Left ventricle myocardium inferior (tissue), 1 donor: ENCODE data around the gene MFNG. TPM values are rescaled to one million over a fixed set of nuclear protein-coding genes. Genes with fewer than 3 reads are reported as not detected.
A peak's percentile ranks its signal among the peaks of the same experiment; 100 is the strongest.

Experiments
- DNase-seq: peaks from one replicate; pipeline ENCODE4 v3.0.0-alpha.2; 2020
- H3K27ac ChIP-seq: fragments of 200-600 bp; replicated peaks from 2 replicates; pipeline ENCODE4 v1.8.0; 2021
- H3K27me3 ChIP-seq: fragments of 200-600 bp; 2 replicates; pipeline ENCODE4 v1.8.0; 2021; ENCODE audit warnings: low read depth
- H3K36me3 ChIP-seq: fragments of 200-600 bp; 2 replicates; pipeline ENCODE4 v1.8.0; 2021
- H3K4me1 ChIP-seq: fragments of 200-600 bp; 2 replicates; pipeline ENCODE4 v1.8.0; 2021
- H3K4me3 ChIP-seq: fragments of 200-600 bp; 2 replicates; pipeline ENCODE4 v1.8.0; 2021; ENCODE audit warnings: mild to moderate bottlenecking, moderate library complexity
- H3K9me3 ChIP-seq: fragments of 200-600 bp; replicated peaks from 2 replicates; pipeline ENCODE4 v1.8.0; 2021
- CTCF ChIP-seq: fragments of 200-600 bp; IDR thresholded peaks from 2 replicates; pipeline ENCODE4 v1.8.0; 2021; ENCODE audit warnings: antibody characterized with exemption, mild to moderate bottlenecking, borderline replicate concordance
- intact Hi-C: fragments of 100-400 bp; cut with micrococcal nuclease; formaldehyde crosslinking; loops from one replicate; pipeline ENCODE4 v1.11.0; 2022
- total RNA-seq: library from RNA; stranded (reverse); fragmentation: NEBNext Ultra II Directional; extraction: Animal tissue kit (Norgen Biotek cat#: 25700); gene quantifications from one replicate; pipeline ENCODE4 v1.2.1, GENCODE V29; 2021
- donor health status: DM: no; HTN: yes; CAD: no; lungs with severe emphysema.

The MFNG gene
- total RNA-seq, 1 donor from 2014 or later: 11.8 TPM

DNA sequence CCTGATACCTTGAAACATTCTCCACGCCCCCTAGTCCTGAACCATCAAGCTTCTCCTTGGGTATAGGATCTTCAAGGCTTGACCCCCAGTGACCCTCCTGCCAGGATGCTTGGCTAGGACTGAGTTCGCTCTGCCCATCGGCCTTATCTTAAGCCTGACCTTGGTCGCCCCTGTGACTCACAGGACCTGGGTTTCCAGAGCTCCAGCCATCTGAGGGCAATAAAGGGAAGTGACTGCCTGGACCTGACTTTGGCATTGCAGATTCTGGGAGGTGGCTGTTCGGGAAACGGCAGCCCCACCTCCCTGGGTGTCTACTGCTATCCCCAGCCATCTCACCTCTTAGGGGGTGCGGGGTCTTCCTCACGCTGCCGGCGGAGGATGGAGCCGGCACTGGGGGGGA lies 17.7 kb upstream of the MFNG start:
- H3K9me3 ChIP-seq: no peaks in the 10 kb centered on the region
- peaks cover 92% of the 10 kb centered on the region for H3K4me1 ChIP-seq
- H3K27ac ChIP-seq: peak overlapping the region; percentile 90
- TF ChIP-seq CTCF: no peak
- no peak overlapping the region for H3K4me3 ChIP-seq
- intact Hi-C loops: no loop called here
- DNase-seq: no peak
- H3K36me3 ChIP-seq: peaks cover 23% of the 10 kb centered on the region
- H3K27me3 ChIP-seq: peaks cover 19% of the 10 kb centered on the region

DNA sequence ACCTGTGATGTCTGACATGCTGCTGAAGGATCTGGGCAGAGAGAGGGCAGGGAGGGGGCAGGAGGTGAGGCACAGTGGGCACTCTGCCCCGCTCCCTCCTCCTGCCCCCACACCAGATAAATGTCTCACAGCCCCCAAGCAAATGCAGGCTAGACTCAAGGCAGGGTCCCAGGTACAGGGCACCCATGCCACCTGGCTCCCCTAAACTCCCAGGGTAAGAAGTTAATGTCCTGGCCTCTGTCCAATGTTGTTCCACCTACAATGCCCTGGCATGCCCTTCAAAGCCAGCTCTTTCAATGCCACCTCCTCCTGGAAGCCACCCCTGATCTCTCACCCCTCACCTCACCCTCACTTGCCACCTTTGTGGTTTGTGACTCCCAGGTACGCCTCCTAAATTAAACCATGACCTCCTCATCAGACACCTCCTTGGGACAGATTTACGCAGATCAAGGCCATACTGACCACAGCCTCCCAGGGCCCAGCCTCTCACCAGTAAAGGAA lies 17.0 kb upstream of the MFNG start:
- DNase-seq: no peak
- Histone ChIP-seq H3K4me3 (no peak overlapping the region), H3K27ac (peak overlapping the region; percentile 90), H3K4me1 (peaks cover 93% of the 10 kb centered on the region), H3K36me3 (peaks cover 23% of the 10 kb centered on the region), H3K9me3 (no peaks in the 10 kb centered on the region), H3K27me3 (peaks cover 20% of the 10 kb centered on the region)
- intact Hi-C loops: no loop called here
- no peak for TF ChIP-seq CTCF

GRCh38 chr22:37502342-37503182 lies 16.4 kb upstream of the MFNG start:
- Histone ChIP-seq H3K9me3 (no peaks in the 10 kb centered on the region), H3K4me1 (peaks cover 93% of the 10 kb centered on the region), H3K27me3 (peaks cover 23% of the 10 kb centered on the region), H3K27ac (peak overlapping the region; percentile 90), H3K4me3 (no peak overlapping the region), H3K36me3 (peaks cover 23% of the 10 kb centered on the region)
- no peak for TF ChIP-seq CTCF
- no peak for DNase-seq
- intact Hi-C loops: no loop called here

GRCh38 chr22:37501610-37502341 lies 15.6 kb upstream of the MFNG start:
- no peak for TF ChIP-seq CTCF
- intact Hi-C loops: no loop called here
- peak overlapping the region; percentile 32 for H3K4me3 ChIP-seq
- H3K27me3 ChIP-seq: peaks cover 26% of the 10 kb centered on the region
- H3K4me1 ChIP-seq: peaks cover 99% of the 10 kb centered on the region
- DNase-seq: peak; percentile 67
- H3K27ac ChIP-seq: peak overlapping the region; percentile 90
- H3K36me3 ChIP-seq: peaks cover 19% of the 10 kb centered on the region
- no peaks in the 10 kb centered on the region for H3K9me3 ChIP-seq

GRCh38 chr22:37500745-37501609 lies 14.8 kb upstream of the MFNG start:
- intact Hi-C loops: no loop called here
- H3K36me3 ChIP-seq: peaks cover 26% of the 10 kb centered on the region
- peak overlapping the region; percentile 90 for H3K27ac ChIP-seq
- peak; percentile 77 for DNase-seq
- no peak for TF ChIP-seq CTCF
- H3K4me1 ChIP-seq: peaks cover 92% of the 10 kb centered on the region
- H3K27me3 ChIP-seq: peaks cover 34% of the 10 kb centered on the region
- no peaks in the 10 kb centered on the region for H3K9me3 ChIP-seq
- peak overlapping the region; percentile 32 for H3K4me3 ChIP-seq
